ENCODE measurements around the gene CRELD2.

CRELD2 gene

GRCh38 chr22:49959782-49960158 lies 41.3 kb downstream of the CRELD2 start:
- DNase-seq, result peak; percentile 34

GRCh38 chr22:49960159-49961004 lies 41.9 kb downstream of the CRELD2 start, which contains the start of gene PIM3:
TSS of gene PIM3 (plus strand) at chr22:49960772. CDS start at chr22:49960948, 176 bp downstream.
- DNase-seq, result peak; percentile 86

- peak; percentile 27 for DNase-seq
Measured at GRCh38 chr22:49961005-49961600, 42.7 kb downstream of the CRELD2 start.

GRCh38 chr22:49961601-49962011 lies 43.2 kb downstream of the CRELD2 start:
- DNase-seq, result no peak

GRCh38 chr22:49962012-49962750 lies 43.7 kb downstream of the CRELD2 start:
- peak; percentile 82 for DNase-seq

- no peak for DNase-seq
Measured at GRCh38 chr22:49962751-49963646, 44.6 kb downstream of the CRELD2 start.

- DNase-seq, result no peak
Measured at GRCh38 chr22:49963647-49964026, 45.2 kb downstream of the CRELD2 start.

- peak; percentile 31 for DNase-seq
Measured at GRCh38 chr22:49964136-49965090, 46.0 kb downstream of the CRELD2 start.

GRCh38 chr22:49965091-49966040 lies 46.9 kb downstream of the CRELD2 start:
- no peak for DNase-seq

- DNase-seq, result peak; percentile 28
Measured at GRCh38 chr22:49966041-49966773, 47.8 kb downstream of the CRELD2 start.

- DNase-seq, result no peak
Measured at GRCh38 chr22:49966774-49967705, 48.6 kb downstream of the CRELD2 start.

- DNase-seq, result no peak
Measured at GRCh38 chr22:49967706-49968208, 49.3 kb downstream of the CRELD2 start.

- no peak for DNase-seq
Measured at GRCh38 chr22:49968313-49968830, 49.9 kb downstream of the CRELD2 start.

GRCh38 chr22:49968831-49969661 lies 50.6 kb downstream of the CRELD2 start:
- no peak for DNase-seq

- DNase-seq, result no peak
Measured at GRCh38 chr22:49969751-49970527, 51.5 kb downstream of the CRELD2 start.

All from activated T-cell treated with anti-CD3 and anti-CD28 coated beads for 4 hours (primary cell).